Measurements from ENCODE around the gene SH3PXD2A.
"Not testable (repeated sequence)": the region's sequence is repeated elsewhere in the genome, so short reads cannot be mapped to it uniquely, and the experiment has no call there.

The SH3PXD2A gene

GRCh38 chr10:103748020-103748419 is 107.4 kb downstream of the SH3PXD2A start:
- no peak for DNase-seq (ENCODE audit: low spot score)

- no peak for DNase-seq (ENCODE audit: low spot score)
Measured at GRCh38 chr10:103747193-103747865, 108.0 kb downstream of the SH3PXD2A start.

- DNase-seq (ENCODE audit: low spot score): no peak
Measured at GRCh38 chr10:103746598-103746997, 108.8 kb downstream of the SH3PXD2A start.

- no peak for DNase-seq (ENCODE audit: low spot score)
Measured at GRCh38 chr10:103745341-103746247, 109.8 kb downstream of the SH3PXD2A start.

- peak; percentile 34 for DNase-seq (ENCODE audit: low spot score)
Measured at GRCh38 chr10:103742824-103743223, 112.6 kb downstream of the SH3PXD2A start.

GRCh38 chr10:103740611-103741010 is 114.8 kb downstream of the SH3PXD2A start:
- DNase-seq (ENCODE audit: low spot score): no peak

- no peak for DNase-seq (ENCODE audit: low spot score)
Measured at GRCh38 chr10:103739039-103739764, 116.2 kb downstream of the SH3PXD2A start.

GRCh38 chr10:103737735-103738367 is 117.5 kb downstream of the SH3PXD2A start:
- DNase-seq (ENCODE audit: low spot score): peak; percentile 50

GRCh38 chr10:103736763-103737162 is 118.6 kb downstream of the SH3PXD2A start:
- peak; percentile 76 for DNase-seq (ENCODE audit: low spot score)

GRCh38 chr10:103736044-103736443 is 119.3 kb downstream of the SH3PXD2A start:
- DNase-seq (ENCODE audit: low spot score): no peak

- DNase-seq (ENCODE audit: low spot score): no peak
Measured at GRCh38 chr10:103734731-103735130, 120.6 kb downstream of the SH3PXD2A start.

- peak; percentile 100 for DNase-seq (ENCODE audit: low spot score)
Measured at GRCh38 chr10:103733045-103733419, 122.3 kb downstream of the SH3PXD2A start.

- no peak for DNase-seq (ENCODE audit: low spot score)
Measured at GRCh38 chr10:103732339-103733044, 122.9 kb downstream of the SH3PXD2A start.

- DNase-seq (ENCODE audit: low spot score): no peak
Measured at GRCh38 chr10:103731609-103732270, 123.6 kb downstream of the SH3PXD2A start.

- DNase-seq (ENCODE audit: low spot score): not testable (repeated sequence)
Measured at GRCh38 chr10:103731026-103731425, 124.3 kb downstream of the SH3PXD2A start.

GRCh38 chr10:103729851-103730250 is 125.5 kb downstream of the SH3PXD2A start:
- DNase-seq (ENCODE audit: low spot score): no peak

GRCh38 chr10:103727991-103728689 is 127.2 kb downstream of the SH3PXD2A start:
- DNase-seq (ENCODE audit: low spot score): no peak

- DNase-seq (ENCODE audit: low spot score): no peak
Measured at GRCh38 chr10:103727546-103727963, 127.8 kb downstream of the SH3PXD2A start.

- DNase-seq (ENCODE audit: low spot score): no peak
Measured at GRCh38 chr10:103726637-103727036, 128.7 kb downstream of the SH3PXD2A start.

- no peak for DNase-seq (ENCODE audit: low spot score)
Measured at GRCh38 chr10:103725242-103725641, 130.1 kb downstream of the SH3PXD2A start.
